Activated T-helper 2 cell treated with anti-CD3 and anti-CD28 coated beads, Interferon-gamma antibody, Interleukin-2, Interleukin-4, amounts not matched to agents 10 μg/mL and 5 μg/mL and 100 μg/mL, durations not matched to agents 14 hours and 24 hours and 36 hours (primary cell): ENCODE measurements around the gene NRARP. TPM values are rescaled to one million over a fixed set of nuclear protein-coding genes. Genes with fewer than 3 reads are reported as not detected.

Experiments
- DNase-seq: peaks from one replicate; pipeline ENCODE4 v3.0.0; 2021; ENCODE audit warnings: low spot score
- H3K27ac Mint-ChIP-seq: one replicate; pipeline ENCODE4 v1.8.0; 2021; ENCODE audit warnings: mixed read lengths
- H3K27me3 Mint-ChIP-seq: one replicate; pipeline ENCODE4 v1.8.0; 2021; ENCODE audit warnings: low read depth, mixed read lengths
- H3K36me3 Mint-ChIP-seq: one replicate; pipeline ENCODE4 v1.8.0; 2021; ENCODE audit warnings: low read depth, mixed read lengths
- H3K4me1 Mint-ChIP-seq: one replicate; pipeline ENCODE4 v1.8.0; 2021; ENCODE audit warnings: low read depth, mixed read lengths
- H3K4me3 Mint-ChIP-seq: one replicate; pipeline ENCODE4 v1.8.0; 2021; ENCODE audit warnings: low read depth, mild to moderate bottlenecking, moderate library complexity, mixed read lengths
- H3K9me3 Mint-ChIP-seq: one replicate; pipeline ENCODE4 v1.8.0; 2021; ENCODE audit warnings: mixed read lengths
- intact Hi-C: fragments of 100-400 bp; cut with micrococcal nuclease; formaldehyde crosslinking; loops from one replicate; pipeline ENCODE4 v1.15.1; 2023
- total RNA-seq: library from RNA; stranded (reverse); gene quantifications from 2 replicates; pipeline ENCODE4 v1.2.3, GENCODE V29; 2022

The NRARP gene
- total RNA-seq, 1 donor from 2014 or later: 9.3 TPM

DNA sequence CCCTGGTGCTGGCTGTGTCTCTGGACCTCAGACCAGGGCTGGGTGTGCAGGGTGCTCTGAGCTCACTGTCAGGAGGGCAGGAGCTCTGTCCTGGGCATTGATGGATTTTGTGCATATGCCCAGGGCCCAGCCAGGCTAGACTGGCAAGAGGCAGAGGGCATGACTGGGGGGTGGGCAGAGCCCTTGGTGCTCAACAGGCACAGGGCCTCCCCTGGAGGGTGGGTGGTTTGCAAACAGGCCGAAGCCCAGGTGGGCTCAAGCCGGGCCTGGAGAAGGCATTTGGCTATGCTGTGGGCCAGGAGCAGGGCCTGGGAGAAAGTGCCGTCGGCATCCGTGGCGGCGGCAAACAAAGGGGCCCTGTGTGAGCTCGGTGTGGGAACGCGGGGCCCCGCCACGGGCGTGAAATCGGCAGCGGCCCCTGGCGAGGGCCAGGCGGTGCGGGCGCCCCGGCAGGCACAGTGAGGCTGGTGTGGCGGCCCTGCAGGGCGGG lies 1.9 kb upstream of the NRARP start:
- no peak for DNase-seq
- H3K9me3 Mint-ChIP-seq: no peaks in the 10 kb centered on the region
- peaks cover 8% of the 10 kb centered on the region for H3K4me1 Mint-ChIP-seq
- peaks cover 10% of the 10 kb centered on the region for H3K27me3 Mint-ChIP-seq
- no peak overlapping the region for H3K4me3 Mint-ChIP-seq
- H3K27ac Mint-ChIP-seq: no peak overlapping the region
- no peaks in the 10 kb centered on the region for H3K36me3 Mint-ChIP-seq
- intact Hi-C loops: no loop called here

DNA sequence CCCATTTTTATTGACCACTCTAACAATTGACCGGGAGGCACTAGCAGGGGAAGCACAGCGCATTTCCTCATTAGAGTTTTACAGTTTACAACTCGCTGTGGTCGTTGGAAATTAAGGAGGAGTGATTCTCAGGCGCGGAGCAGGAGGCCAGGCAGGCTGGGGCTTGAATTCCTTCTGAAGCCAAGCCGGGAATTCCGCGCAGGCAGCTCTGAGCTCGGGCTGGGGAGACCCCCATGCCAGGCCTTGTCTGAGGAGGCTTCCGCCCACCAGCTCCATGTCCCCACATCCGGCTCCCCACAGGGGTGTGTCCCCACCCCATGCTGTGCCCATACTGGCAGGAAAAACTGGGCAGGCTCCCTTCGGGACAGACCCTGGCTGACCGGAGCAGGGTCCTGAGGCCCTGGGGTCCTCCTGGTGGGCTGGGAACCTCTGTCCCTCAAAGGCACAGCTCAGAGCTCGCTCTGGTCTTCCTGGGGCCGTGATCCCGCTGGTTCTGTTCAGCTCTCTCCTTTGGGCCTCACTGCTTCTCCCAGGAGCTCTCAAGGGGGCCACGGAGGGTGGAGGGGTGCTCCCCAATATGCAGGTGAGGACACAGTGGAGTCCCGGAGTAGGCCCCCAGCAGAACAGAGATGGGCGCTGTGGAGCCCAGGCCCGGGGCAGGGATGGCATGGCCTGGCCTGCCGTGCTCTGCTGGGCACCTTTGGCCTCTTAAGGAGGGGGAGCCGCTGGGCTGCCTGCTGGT lies 1.3 kb upstream of the NRARP start:
- Mint-ChIP-seq H3K27me3 (peaks cover 14% of the 10 kb centered on the region), H3K9me3 (no peaks in the 10 kb centered on the region), H3K4me1 (peaks cover 8% of the 10 kb centered on the region), H3K4me3 (peak overlapping the region; percentile 13), H3K27ac (no peak overlapping the region), H3K36me3 (no peaks in the 10 kb centered on the region)
- DNase-seq: no peak
- intact Hi-C loops: no loop called here

DNA sequence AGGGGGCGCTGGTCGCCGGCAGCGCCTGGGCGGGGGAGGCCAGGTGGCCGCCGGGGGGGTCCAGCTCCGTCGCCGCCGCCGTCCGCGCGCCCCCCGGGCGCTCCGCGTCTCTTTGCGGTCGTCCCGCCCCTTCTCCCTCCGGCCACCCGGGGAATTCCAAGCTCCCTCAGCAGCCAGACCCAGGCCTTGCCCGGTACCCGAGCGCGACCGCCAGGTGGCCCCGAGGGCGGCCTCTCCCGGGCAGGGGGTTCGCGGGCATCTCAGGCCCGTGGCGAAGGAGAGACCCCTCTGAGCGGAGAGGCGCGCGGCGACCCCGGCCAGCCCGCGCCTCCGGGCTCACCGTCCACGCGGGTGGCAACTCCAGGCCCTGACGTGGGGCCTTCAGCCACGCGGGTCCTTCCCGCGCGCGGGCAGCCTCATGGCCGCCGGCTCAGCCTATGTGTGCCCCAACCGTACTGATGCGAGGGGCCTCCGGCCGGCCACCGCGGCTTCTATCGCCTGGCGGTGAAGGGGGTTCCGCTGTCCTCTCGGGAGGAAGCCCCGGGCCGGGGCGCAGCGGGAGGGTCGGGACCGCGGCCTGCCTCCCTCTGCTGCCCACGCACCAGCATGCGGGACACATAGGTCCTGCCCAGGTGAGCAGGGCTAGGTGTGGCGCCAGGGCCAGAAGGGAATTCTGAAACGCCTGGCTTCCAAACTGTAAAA lies 529 bp upstream of the NRARP start:
- H3K4me1 Mint-ChIP-seq: peaks cover 8% of the 10 kb centered on the region
- intact Hi-C loops: no loop called here
- H3K4me3 Mint-ChIP-seq: no peak overlapping the region
- no peak overlapping the region for H3K27ac Mint-ChIP-seq
- no peaks in the 10 kb centered on the region for H3K36me3 Mint-ChIP-seq
- DNase-seq: no peak
- no peaks in the 10 kb centered on the region for H3K9me3 Mint-ChIP-seq
- peaks cover 14% of the 10 kb centered on the region for H3K27me3 Mint-ChIP-seq

DNA sequence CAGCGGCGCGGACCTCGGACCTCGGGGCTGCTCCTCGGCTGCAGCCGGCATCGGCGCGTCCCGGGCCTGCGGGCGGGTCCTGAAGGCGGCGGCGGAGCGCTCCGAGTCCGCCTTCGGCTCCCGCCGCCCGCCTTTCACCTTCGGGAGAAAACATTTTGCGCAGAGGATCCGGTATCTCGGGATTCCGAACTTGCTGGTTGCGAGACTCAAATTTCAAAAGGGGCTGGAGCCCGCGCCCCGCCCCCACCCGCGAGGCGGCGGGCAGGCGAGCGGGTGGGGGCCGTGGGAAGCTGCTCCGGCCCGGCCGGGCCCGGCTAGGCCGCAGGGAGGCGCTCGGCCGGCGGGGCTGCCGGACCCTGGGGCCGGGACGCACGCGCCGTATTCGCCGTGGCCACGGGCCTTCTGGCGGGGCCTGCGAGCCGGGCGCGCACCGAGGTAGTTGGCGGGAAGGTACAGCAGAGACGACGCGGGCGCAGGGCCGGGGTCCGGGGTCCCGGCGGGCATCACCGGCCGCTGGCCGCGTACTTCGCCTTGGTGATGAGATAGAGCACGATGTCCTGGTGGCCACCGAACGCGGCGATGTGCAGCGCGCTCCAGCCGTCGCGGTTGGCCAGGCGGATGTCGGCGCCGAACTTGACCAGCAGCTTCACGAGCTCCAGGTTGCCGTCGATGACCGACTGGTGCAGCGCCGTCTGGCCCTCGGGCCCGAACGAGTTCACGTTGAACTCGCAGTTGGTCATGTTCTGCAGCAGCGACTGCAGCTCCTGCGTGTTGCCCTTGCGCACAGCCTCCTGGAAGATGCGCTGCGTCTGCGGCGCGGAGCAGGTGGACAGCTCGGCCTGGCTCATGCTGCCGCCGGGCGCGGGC lies 757 bp downstream of the NRARP start:
- intact Hi-C loops: no loop called here

DNA sequence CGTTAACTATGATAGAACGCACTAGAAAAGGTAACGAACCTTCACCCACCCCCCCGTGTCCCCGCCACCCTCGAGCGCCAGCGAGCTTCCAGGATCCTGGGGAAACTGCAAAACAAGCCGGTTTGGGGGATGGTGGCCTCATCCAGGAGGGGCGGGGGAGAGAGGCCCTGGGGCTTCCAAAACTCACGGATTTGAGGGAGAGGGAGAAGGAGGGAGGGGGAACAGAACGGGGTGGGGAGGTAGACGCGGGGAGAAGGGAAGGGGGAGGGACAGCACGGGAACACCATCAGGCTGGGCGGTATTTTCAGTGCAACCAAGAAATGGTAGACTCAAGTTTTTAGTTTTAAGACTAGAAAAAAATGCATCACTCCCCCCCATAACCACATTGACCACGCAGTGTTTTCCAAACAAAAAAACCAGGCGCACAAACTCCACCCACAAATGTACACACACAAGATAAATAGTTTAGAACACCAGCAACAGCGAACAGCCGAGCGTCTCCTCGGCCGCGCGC lies 1.4 kb downstream of the NRARP start:
- Mint-ChIP-seq H3K4me3 (peak overlapping the region; percentile 80), H3K27me3 (peaks cover 26% of the 10 kb centered on the region), H3K27ac (no peak overlapping the region), H3K36me3 (no peaks in the 10 kb centered on the region), H3K9me3 (no peaks in the 10 kb centered on the region), H3K4me1 (peaks cover 8% of the 10 kb centered on the region)
- no peak for DNase-seq
- intact Hi-C loops: no loop called here

More for the DNA sequence above, 757 bp downstream of the NRARP start:
- H3K9me3 Mint-ChIP-seq: no peaks in the 10 kb centered on the region
- H3K27ac Mint-ChIP-seq: no peak overlapping the region
- no peaks in the 10 kb centered on the region for H3K36me3 Mint-ChIP-seq
- no peak for DNase-seq
- peaks cover 25% of the 10 kb centered on the region for H3K27me3 Mint-ChIP-seq
- H3K4me3 Mint-ChIP-seq: peak overlapping the region; percentile 80
- peaks cover 9% of the 10 kb centered on the region for H3K4me1 Mint-ChIP-seq

DNA sequence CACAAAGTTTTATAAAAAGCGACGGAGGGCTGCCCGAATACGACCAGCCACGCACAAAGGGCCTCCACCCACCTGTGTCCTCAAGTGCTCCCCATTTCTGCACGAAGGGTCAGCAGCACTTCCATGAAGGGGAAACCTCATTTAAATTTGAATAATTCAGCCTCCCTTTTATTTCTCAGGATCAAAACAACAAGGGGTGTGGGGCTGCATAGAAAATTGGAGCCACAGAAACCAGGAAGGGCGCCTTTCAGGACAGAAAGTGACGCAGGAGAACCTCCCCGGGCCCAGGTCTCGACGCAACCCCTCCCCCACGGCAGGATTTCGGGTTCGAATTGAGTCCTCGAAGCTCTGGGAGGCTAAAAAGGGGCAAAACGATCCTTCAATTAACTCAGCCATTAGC lies 2.1 kb downstream of the NRARP start:
- no peak for DNase-seq
- H3K36me3 Mint-ChIP-seq: no peaks in the 10 kb centered on the region
- peak overlapping the region; percentile 57 for H3K4me3 Mint-ChIP-seq
- no peaks in the 10 kb centered on the region for H3K9me3 Mint-ChIP-seq
- peaks cover 5% of the 10 kb centered on the region for H3K4me1 Mint-ChIP-seq
- H3K27ac Mint-ChIP-seq: no peak overlapping the region
- intact Hi-C loops: no loop called here
- H3K27me3 Mint-ChIP-seq: peaks cover 26% of the 10 kb centered on the region

DNA sequence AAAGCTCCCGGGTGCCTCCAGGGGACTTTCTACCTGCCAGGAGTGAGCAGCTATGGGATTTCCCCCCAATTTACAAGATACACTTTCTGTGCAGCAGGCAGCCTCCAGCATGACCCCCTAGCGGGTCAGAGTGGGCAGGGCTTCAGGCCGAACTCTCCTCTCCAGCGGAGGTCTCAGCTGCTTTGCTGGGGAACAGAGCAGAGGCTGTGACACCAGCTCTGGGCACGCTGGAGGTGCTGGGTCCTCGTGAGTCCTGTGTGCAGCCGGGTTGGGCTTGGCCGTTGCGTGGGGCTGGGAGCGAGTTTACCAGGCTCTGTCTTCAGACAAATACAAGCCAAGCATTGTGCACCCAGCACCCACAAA lies 2.9 kb downstream of the NRARP start:
- intact Hi-C loops: no loop called here
- DNase-seq: no peak
- no peaks in the 10 kb centered on the region for H3K36me3 Mint-ChIP-seq
- no peaks in the 10 kb centered on the region for H3K9me3 Mint-ChIP-seq
- H3K4me3 Mint-ChIP-seq: no peak overlapping the region
- no peak overlapping the region for H3K27ac Mint-ChIP-seq
- H3K4me1 Mint-ChIP-seq: peaks cover 5% of the 10 kb centered on the region
- H3K27me3 Mint-ChIP-seq: peaks cover 30% of the 10 kb centered on the region

DNA sequence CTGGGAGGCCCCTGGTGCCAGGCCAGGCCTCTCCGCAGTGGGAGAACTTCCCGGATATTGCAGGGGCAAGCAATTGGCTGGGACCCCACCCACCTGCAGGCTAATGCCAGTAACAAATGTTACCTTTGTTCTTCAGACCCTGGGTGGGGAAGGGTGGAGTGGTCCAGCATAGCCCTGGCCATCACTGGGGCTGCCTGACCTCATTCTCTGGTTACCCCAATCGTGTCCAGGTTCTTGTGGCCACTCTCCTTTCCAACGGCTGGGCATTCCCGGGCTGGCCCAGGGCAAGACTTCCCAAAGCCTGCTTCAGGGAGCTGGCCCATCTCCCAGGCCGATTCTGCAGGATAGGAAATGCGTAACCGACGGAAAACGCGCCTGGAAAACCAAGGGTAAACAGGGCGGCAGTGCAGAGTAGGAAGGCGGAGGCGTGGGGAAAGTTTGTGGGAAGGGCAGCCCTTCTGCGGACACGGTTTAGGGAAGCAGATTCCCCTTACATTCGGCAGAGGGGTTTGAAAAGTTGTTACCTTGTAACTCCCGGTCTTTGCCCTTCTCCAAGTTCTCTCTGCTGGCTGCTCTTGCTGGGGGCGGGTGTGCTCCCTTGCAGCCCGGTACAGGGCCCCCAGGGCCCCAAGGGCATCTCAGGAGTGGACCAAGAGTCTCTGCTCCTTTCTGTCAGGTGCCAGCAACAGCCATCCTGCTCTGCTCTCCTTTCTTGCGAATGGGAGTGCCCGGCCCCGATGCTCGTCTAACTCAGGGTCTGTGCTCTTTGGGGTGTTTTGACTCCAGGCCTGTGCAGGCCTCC lies 3.5 kb downstream of the NRARP start:
- intact Hi-C loops: no loop called here
- Mint-ChIP-seq H3K9me3 (no peaks in the 10 kb centered on the region), H3K36me3 (no peaks in the 10 kb centered on the region), H3K4me3 (no peak overlapping the region), H3K4me1 (peaks cover 5% of the 10 kb centered on the region), H3K27me3 (peaks cover 33% of the 10 kb centered on the region), H3K27ac (no peak overlapping the region)
- DNase-seq: no peak

DNA sequence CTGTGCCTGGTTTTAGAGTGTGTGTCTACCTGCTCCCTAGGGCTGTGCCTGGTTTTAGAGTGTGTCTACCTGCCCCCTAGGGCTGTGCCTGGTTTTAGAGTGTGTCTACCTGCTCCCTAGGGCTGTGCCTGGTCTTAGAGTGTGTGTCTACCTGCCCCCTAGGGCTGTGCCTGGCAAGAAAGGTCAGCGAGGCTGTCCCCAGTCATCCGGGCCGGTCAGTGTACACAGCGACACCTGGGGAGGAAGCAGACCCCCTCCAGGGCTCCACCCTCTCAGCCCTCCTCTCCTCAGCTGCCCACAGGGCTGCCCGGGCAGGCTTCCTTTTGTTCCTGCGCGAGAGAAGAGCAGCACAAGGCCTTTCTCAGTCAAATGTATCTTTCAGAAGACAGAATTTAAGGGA lies 4.1 kb downstream of the NRARP start:
- Mint-ChIP-seq H3K36me3 (no peaks in the 10 kb centered on the region), H3K9me3 (no peaks in the 10 kb centered on the region), H3K4me1 (peaks cover 5% of the 10 kb centered on the region), H3K27ac (no peak overlapping the region), H3K4me3 (no peak overlapping the region), H3K27me3 (peaks cover 37% of the 10 kb centered on the region)
- no peak for DNase-seq
- intact Hi-C loops: no loop called here

DNA sequence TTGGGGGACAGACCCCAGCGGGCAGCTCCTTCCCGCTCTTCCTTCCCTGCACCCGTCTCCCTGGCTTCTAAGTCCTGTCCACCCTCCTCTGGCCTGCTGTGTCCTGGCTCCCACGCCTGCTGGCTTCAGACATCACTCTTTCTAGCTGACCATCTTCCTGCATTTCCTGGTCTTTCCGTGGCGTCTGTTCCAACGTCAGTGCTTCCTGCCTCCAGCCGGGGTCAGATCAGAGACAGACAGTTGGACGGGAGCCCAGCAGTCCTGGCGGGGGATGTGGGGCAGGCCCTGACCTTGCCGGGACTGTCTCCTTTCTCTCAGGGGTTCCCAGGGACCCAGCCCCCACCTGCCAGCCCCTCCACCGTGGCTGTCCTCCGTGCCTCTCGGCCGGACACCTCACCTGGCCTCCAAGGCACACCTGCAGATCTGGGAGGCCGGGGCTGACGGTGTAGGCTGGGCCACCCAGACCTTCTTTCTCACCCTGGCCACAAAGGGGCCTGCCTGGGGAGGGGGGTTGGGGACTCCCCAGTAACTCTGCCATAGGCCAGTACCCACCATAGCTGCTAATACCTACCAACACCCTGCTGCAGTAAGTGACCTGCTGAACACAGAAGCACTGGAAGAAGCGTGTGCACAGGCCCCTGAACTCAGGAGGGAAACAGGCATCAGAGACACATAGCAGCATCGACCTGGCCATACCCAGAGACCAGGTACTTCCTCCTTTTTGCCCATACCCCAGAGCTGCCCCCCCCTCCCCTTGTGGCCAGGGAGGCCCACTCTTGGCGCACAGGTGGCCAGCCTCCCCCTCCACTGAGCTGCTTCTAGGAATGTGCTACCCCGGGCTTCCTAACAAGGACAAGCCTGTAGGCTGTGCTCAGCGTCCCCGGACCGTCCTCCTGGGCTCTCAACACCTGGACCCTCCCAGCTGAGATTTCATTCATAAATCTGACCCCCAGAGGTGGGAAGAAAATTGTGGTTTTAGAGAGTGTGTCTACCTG lies 5.1 kb downstream of the NRARP start:
- peak overlapping the region; percentile 57 for H3K27ac Mint-ChIP-seq
- DNase-seq: no peak
- peaks cover 37% of the 10 kb centered on the region for H3K27me3 Mint-ChIP-seq
- H3K4me1 Mint-ChIP-seq: peaks cover 5% of the 10 kb centered on the region
- intact Hi-C loops: no loop called here
- H3K4me3 Mint-ChIP-seq: peak overlapping the region; percentile 67
- no peaks in the 10 kb centered on the region for H3K36me3 Mint-ChIP-seq
- H3K9me3 Mint-ChIP-seq: no peaks in the 10 kb centered on the region
